ENCODE results near the gene MAN1C1. TPM values are rescaled to one million over a fixed set of nuclear protein-coding genes. Genes with fewer than 3 reads are reported as not detected.

Gene MAN1C1
- polyA plus RNA-seq, 1 donor from 2014 or later, result 1.3 TPM

DNA sequence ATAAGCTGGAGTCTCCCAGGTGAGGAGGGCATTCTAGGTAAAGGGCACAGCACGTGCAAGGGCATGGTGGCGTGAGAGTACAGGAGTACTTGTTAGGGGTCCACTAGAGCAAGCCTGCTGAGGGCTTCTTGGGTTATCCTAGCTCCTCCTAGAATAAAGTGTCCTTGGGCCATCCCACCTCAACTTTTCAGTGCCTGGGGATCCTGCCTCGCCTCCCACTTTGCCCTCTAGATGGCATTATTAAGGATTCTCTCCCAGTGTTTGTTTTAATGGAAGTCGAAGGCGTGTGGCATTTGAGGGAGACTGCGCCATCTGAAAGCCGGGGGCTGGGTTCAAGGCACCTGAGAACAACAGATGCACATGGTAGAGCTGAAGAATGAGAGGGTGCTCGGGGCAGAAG is 108.9 kb downstream of the MAN1C1 start:
- no peaks in the 10 kb centered on the region for H3K36me3 ChIP-seq (ENCODE audit: insufficient read depth, low read length)
- H3K9me2 ChIP-seq (ENCODE audit: insufficient read depth, low read length), result no peaks in the 10 kb centered on the region
- no peaks in the 10 kb centered on the region for H3K9me3 ChIP-seq (ENCODE audit: low read length)
- TF ChIP-seq SMC3 (conservative IDR thresholded peaks at IDR 0.05; ENCODE audit: poor library complexity) (no peak), EZH2 (IDR thresholded peaks at IDR 0.05; ENCODE audit: borderline replicate concordance, insufficient read depth, low read length, poor library complexity, severe bottlenecking) (no peak)
- TF ChIP-seq, protein P1, sequence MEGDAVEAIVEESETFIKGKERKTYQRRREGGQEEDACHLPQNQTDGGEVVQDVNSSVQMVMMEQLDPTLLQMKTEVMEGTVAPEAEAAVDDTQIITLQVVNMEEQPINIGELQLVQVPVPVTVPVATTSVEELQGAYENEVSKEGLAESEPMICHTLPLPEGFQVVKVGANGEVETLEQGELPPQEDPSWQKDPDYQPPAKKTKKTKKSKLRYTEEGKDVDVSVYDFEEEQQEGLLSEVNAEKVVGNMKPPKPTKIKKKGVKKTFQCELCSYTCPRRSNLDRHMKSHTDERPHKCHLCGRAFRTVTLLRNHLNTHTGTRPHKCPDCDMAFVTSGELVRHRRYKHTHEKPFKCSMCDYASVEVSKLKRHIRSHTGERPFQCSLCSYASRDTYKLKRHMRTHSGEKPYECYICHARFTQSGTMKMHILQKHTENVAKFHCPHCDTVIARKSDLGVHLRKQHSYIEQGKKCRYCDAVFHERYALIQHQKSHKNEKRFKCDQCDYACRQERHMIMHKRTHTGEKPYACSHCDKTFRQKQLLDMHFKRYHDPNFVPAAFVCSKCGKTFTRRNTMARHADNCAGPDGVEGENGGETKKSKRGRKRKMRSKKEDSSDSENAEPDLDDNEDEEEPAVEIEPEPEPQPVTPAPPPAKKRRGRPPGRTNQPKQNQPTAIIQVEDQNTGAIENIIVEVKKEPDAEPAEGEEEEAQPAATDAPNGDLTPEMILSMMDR (IDR thresholded peaks at IDR 0.05; ENCODE audit: poor library complexity, severe bottlenecking), result no peak
- no peak overlapping the region for H3K27ac ChIP-seq (ENCODE audit: low read length)
- no peaks in the 10 kb centered on the region for H3K79me2 ChIP-seq (replicated peaks; ENCODE audit: insufficient read depth, low read length)
- H4K20me1 ChIP-seq (ENCODE audit: insufficient read depth), result no peaks in the 10 kb centered on the region
- H3K4me2 ChIP-seq (ENCODE audit: low read length), result no peak overlapping the region
- H3K27me3 ChIP-seq (ENCODE audit: insufficient read depth, low read depth, low read length), result no peaks in the 10 kb centered on the region
- no peak overlapping the region for H3K4me3 ChIP-seq (ENCODE audit: low read length)
- no peak overlapping the region for H3K9ac ChIP-seq (ENCODE audit: low read length)
- H2AFZ ChIP-seq (ENCODE audit: low read depth, low read length), result no peak overlapping the region
- no peaks in the 10 kb centered on the region for H3F3A ChIP-seq (ENCODE audit: insufficient read depth, low read length, poor library complexity, severe bottlenecking)

DNA sequence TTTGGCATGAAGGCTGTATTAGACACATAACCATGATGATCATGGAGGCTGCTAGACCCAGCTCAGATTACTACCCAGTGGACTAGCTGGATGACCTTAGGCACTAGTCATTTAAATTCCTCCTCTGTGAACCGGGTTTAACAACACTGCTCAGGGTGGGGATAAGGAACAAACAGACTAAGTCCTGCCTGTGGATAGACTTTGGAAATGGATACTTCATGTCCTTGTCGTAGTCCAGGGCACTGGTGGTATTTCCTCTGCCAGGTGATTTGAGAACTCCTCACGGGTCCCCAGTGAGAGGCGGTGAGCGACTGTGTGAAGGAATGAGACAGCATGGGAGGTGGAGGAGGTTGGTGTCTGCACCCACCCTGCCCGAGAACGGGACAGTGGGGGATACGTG is 110.5 kb downstream of the MAN1C1 start:
- no peak overlapping the region for H3K4me3 ChIP-seq (ENCODE audit: low read length)
- no peaks in the 10 kb centered on the region for H3K9me2 ChIP-seq (ENCODE audit: insufficient read depth, low read length)
- no peaks in the 10 kb centered on the region for H4K20me1 ChIP-seq (ENCODE audit: insufficient read depth)
- H3K27ac ChIP-seq (ENCODE audit: low read length), result no peak overlapping the region
- no peaks in the 10 kb centered on the region for H3K79me2 ChIP-seq (replicated peaks; ENCODE audit: insufficient read depth, low read length)
- TF ChIP-seq POLR2AphosphoS5 (IDR thresholded peaks at IDR 0.05) (no peak), EP300 (conservative IDR thresholded peaks at IDR 0.05; ENCODE audit: poor library complexity, severe bottlenecking) (no peak), SMC3 (conservative IDR thresholded peaks at IDR 0.05; ENCODE audit: poor library complexity) (no peak), MXI1 (conservative IDR thresholded peaks at IDR 0.05; ENCODE audit: poor library complexity, severe bottlenecking) (no peak), RAD21 (conservative IDR thresholded peaks at IDR 0.05) (no peak), TAF1 (IDR thresholded peaks at IDR 0.05; ENCODE audit: low read depth) (no peak), EZH2 (IDR thresholded peaks at IDR 0.05; ENCODE audit: borderline replicate concordance, insufficient read depth, low read length, poor library complexity, severe bottlenecking) (no peak)
- TF ChIP-seq, protein P2, sequence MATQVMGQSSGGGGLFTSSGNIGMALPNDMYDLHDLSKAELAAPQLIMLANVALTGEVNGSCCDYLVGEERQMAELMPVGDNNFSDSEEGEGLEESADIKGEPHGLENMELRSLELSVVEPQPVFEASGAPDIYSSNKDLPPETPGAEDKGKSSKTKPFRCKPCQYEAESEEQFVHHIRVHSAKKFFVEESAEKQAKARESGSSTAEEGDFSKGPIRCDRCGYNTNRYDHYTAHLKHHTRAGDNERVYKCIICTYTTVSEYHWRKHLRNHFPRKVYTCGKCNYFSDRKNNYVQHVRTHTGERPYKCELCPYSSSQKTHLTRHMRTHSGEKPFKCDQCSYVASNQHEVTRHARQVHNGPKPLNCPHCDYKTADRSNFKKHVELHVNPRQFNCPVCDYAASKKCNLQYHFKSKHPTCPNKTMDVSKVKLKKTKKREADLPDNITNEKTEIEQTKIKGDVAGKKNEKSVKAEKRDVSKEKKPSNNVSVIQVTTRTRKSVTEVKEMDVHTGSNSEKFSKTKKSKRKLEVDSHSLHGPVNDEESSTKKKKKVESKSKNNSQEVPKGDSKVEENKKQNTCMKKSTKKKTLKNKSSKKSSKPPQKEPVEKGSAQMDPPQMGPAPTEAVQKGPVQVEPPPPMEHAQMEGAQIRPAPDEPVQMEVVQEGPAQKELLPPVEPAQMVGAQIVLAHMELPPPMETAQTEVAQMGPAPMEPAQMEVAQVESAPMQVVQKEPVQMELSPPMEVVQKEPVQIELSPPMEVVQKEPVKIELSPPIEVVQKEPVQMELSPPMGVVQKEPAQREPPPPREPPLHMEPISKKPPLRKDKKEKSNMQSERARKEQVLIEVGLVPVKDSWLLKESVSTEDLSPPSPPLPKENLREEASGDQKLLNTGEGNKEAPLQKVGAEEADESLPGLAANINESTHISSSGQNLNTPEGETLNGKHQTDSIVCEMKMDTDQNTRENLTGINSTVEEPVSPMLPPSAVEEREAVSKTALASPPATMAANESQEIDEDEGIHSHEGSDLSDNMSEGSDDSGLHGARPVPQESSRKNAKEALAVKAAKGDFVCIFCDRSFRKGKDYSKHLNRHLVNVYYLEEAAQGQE (IDR thresholded peaks at IDR 0.05; ENCODE audit: borderline replicate concordance), result no peak
- TF ChIP-seq, protein P1 (IDR thresholded peaks at IDR 0.05; ENCODE audit: poor library complexity, severe bottlenecking), result no peak
- H3K27me3 ChIP-seq (ENCODE audit: insufficient read depth, low read depth, low read length), result no peaks in the 10 kb centered on the region
- no peak overlapping the region for H3K4me2 ChIP-seq (ENCODE audit: low read length)
- no peaks in the 10 kb centered on the region for H3F3A ChIP-seq (ENCODE audit: insufficient read depth, low read length, poor library complexity, severe bottlenecking)
- no peaks in the 10 kb centered on the region for H3K9me3 ChIP-seq (ENCODE audit: low read length)
- no peak overlapping the region for H2AFZ ChIP-seq (ENCODE audit: low read depth, low read length)
- no peaks in the 10 kb centered on the region for H3K36me3 ChIP-seq (ENCODE audit: insufficient read depth, low read length)
- H3K9ac ChIP-seq (ENCODE audit: low read length), result no peak overlapping the region
